Body of pancreas (tissue), 4 donors: ENCODE measurements around the gene SNED1.

Experiments used
- POLR2A ChIP-seq, 3 donors: fragments of 450-650 bp; IDR thresholded peaks; one replicate each; pipeline ENCODE4 v1.6.1; 2016; ENCODE audit warnings: antibody characterized with exemption in 3 of 3, mild to moderate bottlenecking in 2 of 3
- TF ChIP-seq, protein P1 (sequence below), 7 experiments: fragments of 450-650 bp in 4 of 7; fragments of 200-600 bp in 3 of 7; sonication (generic) in 3 of 7; IDR thresholded peaks; one replicate each; pipeline ENCODE4 v1.5.1; 2016 to 2019; ENCODE audit warnings: antibody characterized with exemption in 7 of 7

DNA sequence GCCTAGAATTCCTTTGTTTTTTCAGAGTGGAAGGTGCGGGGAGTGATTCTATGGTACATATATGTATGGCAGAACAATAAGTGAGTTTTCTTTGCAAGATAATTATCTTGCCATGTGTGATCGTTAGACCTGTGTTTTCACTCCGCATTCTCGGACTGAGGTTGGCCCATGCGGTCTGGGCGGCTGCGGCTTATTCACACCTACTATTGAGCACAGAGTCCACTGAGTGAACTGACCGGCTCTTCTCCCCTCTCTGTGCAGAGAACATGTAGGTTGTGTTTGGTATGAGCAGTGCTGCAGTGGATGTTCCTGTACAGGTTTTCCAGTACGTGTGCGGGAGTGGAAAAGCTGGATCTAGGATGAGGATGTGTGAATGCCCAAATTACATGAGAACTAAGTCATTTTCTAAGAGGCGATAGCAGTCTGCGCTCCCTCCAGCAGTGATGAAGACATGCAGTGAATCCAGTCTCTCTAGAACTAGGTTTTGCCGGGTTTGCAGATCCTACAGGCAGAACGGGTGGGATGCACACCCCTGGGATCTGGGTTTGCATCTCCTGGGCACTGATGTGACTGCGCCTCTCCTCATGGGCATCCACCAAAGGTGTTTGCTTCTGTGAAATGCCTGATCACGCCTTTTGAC, 76.6 kb downstream of the SNED1 start:
- TF ChIP-seq POLR2A (IDR thresholded peaks at IDR 0.05) = no peak
- TF ChIP-seq, protein P1, sequence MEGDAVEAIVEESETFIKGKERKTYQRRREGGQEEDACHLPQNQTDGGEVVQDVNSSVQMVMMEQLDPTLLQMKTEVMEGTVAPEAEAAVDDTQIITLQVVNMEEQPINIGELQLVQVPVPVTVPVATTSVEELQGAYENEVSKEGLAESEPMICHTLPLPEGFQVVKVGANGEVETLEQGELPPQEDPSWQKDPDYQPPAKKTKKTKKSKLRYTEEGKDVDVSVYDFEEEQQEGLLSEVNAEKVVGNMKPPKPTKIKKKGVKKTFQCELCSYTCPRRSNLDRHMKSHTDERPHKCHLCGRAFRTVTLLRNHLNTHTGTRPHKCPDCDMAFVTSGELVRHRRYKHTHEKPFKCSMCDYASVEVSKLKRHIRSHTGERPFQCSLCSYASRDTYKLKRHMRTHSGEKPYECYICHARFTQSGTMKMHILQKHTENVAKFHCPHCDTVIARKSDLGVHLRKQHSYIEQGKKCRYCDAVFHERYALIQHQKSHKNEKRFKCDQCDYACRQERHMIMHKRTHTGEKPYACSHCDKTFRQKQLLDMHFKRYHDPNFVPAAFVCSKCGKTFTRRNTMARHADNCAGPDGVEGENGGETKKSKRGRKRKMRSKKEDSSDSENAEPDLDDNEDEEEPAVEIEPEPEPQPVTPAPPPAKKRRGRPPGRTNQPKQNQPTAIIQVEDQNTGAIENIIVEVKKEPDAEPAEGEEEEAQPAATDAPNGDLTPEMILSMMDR (IDR thresholded peaks at IDR 0.05) = no peak
